ENCODE measurements around the gene DNAJB2. TPM values are rescaled to one million over a fixed set of nuclear protein-coding genes. Genes with fewer than 3 reads are reported as not detected.
A peak's percentile ranks its signal among the peaks of the same experiment; 100 is the strongest.

The DNAJB2 gene
- total and polyA plus RNA-seq, 7 experiments from 2014 or later = 6.7 to 134 (median 107) TPM

- Histone ChIP-seq H3K36me3 (ENCODE audit: control insufficient read depth in 2 of 3, insufficient read depth in 3 of 3, low read length in 3 of 3) (no peaks in the 10 kb centered on the region), H3K27me3 (ENCODE audit: control insufficient read depth in 2 of 2, insufficient read depth in 2 of 2, low read length in 2 of 2) (no peaks in the 10 kb centered on the region), H3K9me3 (ENCODE audit: control insufficient read depth in 2 of 3, low read length in 3 of 3) (no peaks in the 10 kb centered on the region), H3K4me3 (ENCODE audit: low read length) (no peak overlapping the region), H3K27ac (ENCODE audit: low read depth, low read length) (no peak overlapping the region), H3K4me1 (ENCODE audit: control insufficient read depth in 2 of 2, insufficient read depth in 2 of 2, low read length in 2 of 2) (peaks cover 2 to 20% of the 10 kb centered on the region in 2 donors)
- ATAC-seq = no peak
- ChIA-PET CTCF (interaction anchor here (0.7 to 11.9 kb wide), 8 partner anchors 8 to 299 kb away, joined by 3 to 194 read pairs (median 12); partner anchors contain the start of genes DNAJB2, NHEJ1, TUBA4A and TUBA4B), POLR2A (interaction anchor here (1.8 to 4.2 kb wide), 6 partner anchors 16 to 137 kb away, joined by 6 to 74 read pairs (median 22); partner anchors contain the start of genes CNPPD1, DNAJB2, TUBA4A and TUBA4B)
- DNase-seq = peak in 1 of 9 donors; percentile 20
- Mint-ChIP-seq H3K4me3 (peak overlapping the region in 2 of 10 donors; percentile 33 to 89), H3K4me1 (peaks cover 11 to 34% (median 27%) of the 10 kb centered on the region in 7 donors), H3K27me3 (peaks cover 0 to 18% (median 2%) of the 10 kb centered on the region in 5 donors), H3K36me3 (peaks cover 0 to 2% (median 0%) of the 10 kb centered on the region in 5 donors), H3K27ac (peak overlapping the region in 4 of 9 donors; percentile 25 to 70 (median 56)), H3K9me3 (no peaks in the 10 kb centered on the region)
- intact Hi-C loops (cut with micrococcal nuclease) = no loop called here
These were observed 17.0 kb downstream of the DNAJB2 start for GRCh38 chr2:219296142-219296541.

GRCh38 chr2:219296631-219297391, 17.6 kb downstream of the DNAJB2 start:
- Histone ChIP-seq H3K27me3 (ENCODE audit: control insufficient read depth in 2 of 2, insufficient read depth in 2 of 2, low read length in 2 of 2) (no peaks in the 10 kb centered on the region), H3K4me3 (ENCODE audit: low read length) (no peak overlapping the region), H3K36me3 (ENCODE audit: control insufficient read depth in 2 of 3, insufficient read depth in 3 of 3, low read length in 3 of 3) (no peaks in the 10 kb centered on the region), H3K9me3 (ENCODE audit: control insufficient read depth in 2 of 3, low read length in 3 of 3) (no peaks in the 10 kb centered on the region), H3K27ac (ENCODE audit: low read depth, low read length) (no peak overlapping the region), H3K4me1 (ENCODE audit: control insufficient read depth in 2 of 2, insufficient read depth in 2 of 2, low read length in 2 of 2) (peaks cover 2 to 20% of the 10 kb centered on the region in 2 donors)
- Mint-ChIP-seq H3K4me1 (peaks cover 11 to 34% (median 27%) of the 10 kb centered on the region in 7 donors), H3K27me3 (peaks cover 0 to 24% (median 9%) of the 10 kb centered on the region in 5 donors), H3K4me3 (peak overlapping the region in 1 of 10 donors; percentile 38), H3K27ac (peak overlapping the region in 2 of 9 donors; percentile 25 to 56), H3K9me3 (no peaks in the 10 kb centered on the region), H3K36me3 (peaks cover 0 to 2% (median 0%) of the 10 kb centered on the region in 5 donors)
- DNase-seq = peak in 6 of 9 donors; percentile 33 to 43 (median 40)
- CTCF ChIA-PET = interaction anchor here (1.5 to 11.9 kb wide), 3 partner anchors 18 to 138 kb away, joined by 3 to 194 read pairs (median 25); partner anchors contain the start of genes DNAJB2 and NHEJ1
- POLR2A ChIA-PET = interaction anchor here (0.7 to 4.2 kb wide), 3 partner anchors 17 to 92 kb away, joined by 3 to 74 read pairs (median 6); partner anchors contain the start of genes DNAJB2 and TUBA4A
- ATAC-seq = no peak
- intact Hi-C loops (cut with micrococcal nuclease) = no loop called here

- POLR2A ChIA-PET = interaction anchor here (0.7 to 1.0 kb wide), 3 partner anchors 43 to 93 kb away, joined by 3 to 6 read pairs (median 3); partner anchors contain the start of genes TUBA4A and TUBA4B
- no peak for DNase-seq
- peak overlapping the region in 2 of 9 donors; percentile 34 to 59 for H3K27ac Mint-ChIP-seq
These were observed 18.7 kb downstream of the DNAJB2 start for GRCh38 chr2:219297766-219298456.

GRCh38 chr2:219298759-219299371, 19.7 kb downstream of the DNAJB2 start:
- Histone ChIP-seq H3K4me1 (ENCODE audit: control insufficient read depth in 2 of 2, insufficient read depth in 2 of 2, low read length in 2 of 2) (peaks cover 2 to 20% of the 10 kb centered on the region in 2 donors), H3K27ac (ENCODE audit: low read depth, low read length) (no peak overlapping the region), H3K36me3 (ENCODE audit: control insufficient read depth in 2 of 3, insufficient read depth in 3 of 3, low read length in 3 of 3) (no peaks in the 10 kb centered on the region), H3K27me3 (ENCODE audit: control insufficient read depth in 2 of 2, insufficient read depth in 2 of 2, low read length in 2 of 2) (no peaks in the 10 kb centered on the region), H3K9me3 (ENCODE audit: control insufficient read depth in 2 of 3, low read length in 3 of 3) (no peaks in the 10 kb centered on the region), H3K4me3 (ENCODE audit: low read length) (no peak overlapping the region)
- DNase-seq (peak; percentile 67 to 95 (median 80)), ATAC-seq (peak; percentile 71)
- H3K27me3 Mint-ChIP-seq = peaks cover 6 to 32% (median 17%) of the 10 kb centered on the region in 5 donors
- H3K4me1 Mint-ChIP-seq = peaks cover 11 to 34% (median 24%) of the 10 kb centered on the region in 7 donors
- H3K4me3 Mint-ChIP-seq = no peak overlapping the region
- no peaks in the 10 kb centered on the region for H3K9me3 Mint-ChIP-seq
- ChIA-PET CTCF (interaction anchor here (0.7 to 11.9 kb wide), 9 partner anchors 9 to 140 kb away, joined by 3 to 194 read pairs (median 3); partner anchors contain the start of genes DNAJB2 and NHEJ1), POLR2A (interaction anchor here (0.8 to 1.2 kb wide), 4 partner anchors 45 to 140 kb away, joined by 3 to 4 read pairs (median 3); partner anchors contain the start of genes TUBA4A, TUBA4B and ZFAND2B)
- peaks cover 0 to 2% (median 0%) of the 10 kb centered on the region in 5 donors for H3K36me3 Mint-ChIP-seq
- H3K27ac Mint-ChIP-seq = peak overlapping the region in 1 of 9 donors; percentile 42
- intact Hi-C loops (cut with micrococcal nuclease) = loop anchor here (1.0 to 2.0 kb wide), 5 partner anchors 88 to 241 kb away; partner anchors contain the start of genes NHEJ1 (in 2 of the 2) and SLC23A3 (in 1 of the 2)

More at GRCh38 chr2:219297766-219298456, 18.7 kb downstream of the DNAJB2 start:
- no peaks in the 10 kb centered on the region for H3K27me3 ChIP-seq (ENCODE audit: control insufficient read depth in 2 of 2, insufficient read depth in 2 of 2, low read length in 2 of 2)
- Mint-ChIP-seq H3K36me3 (peaks cover 0 to 2% (median 0%) of the 10 kb centered on the region in 5 donors), H3K4me1 (peaks cover 11 to 34% (median 27%) of the 10 kb centered on the region in 7 donors), H3K27me3 (peaks cover 0 to 25% (median 10%) of the 10 kb centered on the region in 5 donors), H3K4me3 (no peak overlapping the region), H3K9me3 (no peaks in the 10 kb centered on the region)
- CTCF ChIA-PET = interaction anchor here (0.7 to 11.9 kb wide), 6 partner anchors 19 to 139 kb away, joined by 3 to 194 read pairs (median 3); partner anchors contain the start of genes DNAJB2 and NHEJ1
- H3K27ac ChIP-seq (ENCODE audit: low read depth, low read length) = no peak overlapping the region
- H3K4me3 ChIP-seq (ENCODE audit: low read length) = no peak overlapping the region
- peaks cover 2 to 20% of the 10 kb centered on the region in 2 donors for H3K4me1 ChIP-seq (ENCODE audit: control insufficient read depth in 2 of 2, insufficient read depth in 2 of 2, low read length in 2 of 2)
- no peaks in the 10 kb centered on the region for H3K36me3 ChIP-seq (ENCODE audit: control insufficient read depth in 2 of 3, insufficient read depth in 3 of 3, low read length in 3 of 3)
- H3K9me3 ChIP-seq (ENCODE audit: control insufficient read depth in 2 of 3, low read length in 3 of 3) = no peaks in the 10 kb centered on the region
- intact Hi-C loops (cut with micrococcal nuclease) = loop anchor here (1.0 to 2.0 kb wide), 5 partner anchors 87 to 240 kb away; partner anchors contain the start of genes NHEJ1 (in 2 of the 2) and SLC23A3 (in 1 of the 2)
- no peak for ATAC-seq

GRCh38 chr2:219299372-219299760, 20.2 kb downstream of the DNAJB2 start:
- Mint-ChIP-seq H3K4me3 (no peak overlapping the region), H3K4me1 (peaks cover 7 to 30% (median 19%) of the 10 kb centered on the region in 7 donors), H3K27ac (peak overlapping the region in 1 of 9 donors; percentile 42), H3K36me3 (peaks cover 0 to 2% (median 0%) of the 10 kb centered on the region in 5 donors), H3K9me3 (no peaks in the 10 kb centered on the region), H3K27me3 (peaks cover 6 to 33% (median 18%) of the 10 kb centered on the region in 5 donors)
- CTCF ChIA-PET = interaction anchor here (0.5 to 11.9 kb wide), 8 partner anchors 9 to 140 kb away, joined by 3 to 194 read pairs (median 4); partner anchors contain the start of genes DNAJB2 and NHEJ1
- no peak overlapping the region for H3K27ac ChIP-seq (ENCODE audit: low read depth, low read length)
- no peaks in the 10 kb centered on the region for H3K36me3 ChIP-seq (ENCODE audit: control insufficient read depth in 2 of 3, insufficient read depth in 3 of 3, low read length in 3 of 3)
- ATAC-seq (no peak), DNase-seq (no peak)
- H3K9me3 ChIP-seq (ENCODE audit: control insufficient read depth in 2 of 3, low read length in 3 of 3) = no peaks in the 10 kb centered on the region
- peaks cover 2 to 20% of the 10 kb centered on the region in 2 donors for H3K4me1 ChIP-seq (ENCODE audit: control insufficient read depth in 2 of 2, insufficient read depth in 2 of 2, low read length in 2 of 2)
- H3K27me3 ChIP-seq (ENCODE audit: control insufficient read depth in 2 of 2, insufficient read depth in 2 of 2, low read length in 2 of 2) = no peaks in the 10 kb centered on the region
- intact Hi-C loops (cut with micrococcal nuclease) = loop anchor here in 1 of 2 donors (2.0 kb wide), 1 partner anchor 129 kb away; the partner anchor contains the start of gene SLC23A3
- POLR2A ChIA-PET = interaction anchor here (0.8 to 1.2 kb wide), 3 partner anchors 93 to 140 kb away, joined by 3 to 4 read pairs (median 3); partner anchors contain the start of gene ZFAND2B
- H3K4me3 ChIP-seq (ENCODE audit: low read length) = no peak overlapping the region
